Melanocyte of skin (primary cell): ENCODE results near the gene YTHDC2. TPM values are rescaled to one million over a fixed set of nuclear protein-coding genes. Genes with fewer than 3 reads are reported as not detected.

Source experiments
- small RNA-seq, 2 donors: library from RNA; depleted of rRNA; stranded (forward); fragments of <200 nt; gene quantifications; one replicate each; pipeline ENCODE3, GENCODE V24; 2012
- total RNA-seq, 2 donors: library from RNA; depleted of rRNA; stranded (reverse); fragments of >200 nt; gene quantifications; 2 replicates each; pipeline ENCODE4 v1.2.3, GENCODE V29; 2012

YTHDC2 gene
- 10 to 100 TPM; 23.7 to 26.3 TPM for total RNA-seq

DNA sequence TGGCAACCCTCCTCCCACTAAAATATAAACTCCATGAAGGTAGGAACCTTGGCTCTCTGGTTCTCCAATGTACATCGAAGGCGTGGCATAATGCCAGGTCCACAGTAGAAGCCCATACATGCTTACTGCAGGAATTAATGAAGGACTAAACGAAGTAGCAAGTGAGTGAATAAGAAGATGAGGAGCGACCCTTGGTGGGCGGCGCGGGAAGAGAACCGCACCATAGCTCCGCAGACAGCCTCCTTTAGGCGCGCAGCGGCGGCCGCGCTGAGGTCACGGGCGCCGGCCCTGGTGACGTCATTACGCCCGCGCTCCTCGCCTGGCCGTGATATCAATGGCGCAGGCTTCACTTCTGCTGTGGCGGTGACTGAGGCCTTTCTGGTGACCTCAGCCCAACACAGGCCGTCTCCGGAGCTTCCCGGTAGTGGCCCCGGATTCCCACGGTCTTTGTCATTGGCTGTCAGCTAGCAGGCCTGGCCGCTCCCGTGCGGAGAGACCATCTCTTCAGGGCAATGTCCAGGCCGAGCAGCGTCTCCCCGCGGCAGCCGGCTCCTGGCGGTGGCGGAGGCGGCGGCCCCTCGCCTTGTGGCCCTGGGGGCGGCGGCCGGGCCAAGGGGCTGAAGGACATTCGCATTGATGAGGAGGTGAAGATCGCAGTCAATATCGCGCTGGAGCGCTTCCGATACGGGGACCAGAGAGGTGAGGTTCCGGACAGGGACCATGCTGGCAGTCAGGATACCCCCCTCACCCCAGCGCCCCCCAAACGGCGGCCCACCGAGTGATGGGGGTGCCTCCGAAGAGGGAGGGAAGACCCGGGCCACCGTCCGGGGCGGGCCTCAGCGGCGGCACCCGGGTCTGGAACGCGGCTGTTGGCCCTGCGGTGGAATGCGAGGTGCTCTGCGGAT, at the start of gene YTHDC2:
YTHDC2 (plus strand) TSS at position 311 of the 905 bp plus-strand sequence; CDS start at position 513, 202 bp downstream.

DNA sequence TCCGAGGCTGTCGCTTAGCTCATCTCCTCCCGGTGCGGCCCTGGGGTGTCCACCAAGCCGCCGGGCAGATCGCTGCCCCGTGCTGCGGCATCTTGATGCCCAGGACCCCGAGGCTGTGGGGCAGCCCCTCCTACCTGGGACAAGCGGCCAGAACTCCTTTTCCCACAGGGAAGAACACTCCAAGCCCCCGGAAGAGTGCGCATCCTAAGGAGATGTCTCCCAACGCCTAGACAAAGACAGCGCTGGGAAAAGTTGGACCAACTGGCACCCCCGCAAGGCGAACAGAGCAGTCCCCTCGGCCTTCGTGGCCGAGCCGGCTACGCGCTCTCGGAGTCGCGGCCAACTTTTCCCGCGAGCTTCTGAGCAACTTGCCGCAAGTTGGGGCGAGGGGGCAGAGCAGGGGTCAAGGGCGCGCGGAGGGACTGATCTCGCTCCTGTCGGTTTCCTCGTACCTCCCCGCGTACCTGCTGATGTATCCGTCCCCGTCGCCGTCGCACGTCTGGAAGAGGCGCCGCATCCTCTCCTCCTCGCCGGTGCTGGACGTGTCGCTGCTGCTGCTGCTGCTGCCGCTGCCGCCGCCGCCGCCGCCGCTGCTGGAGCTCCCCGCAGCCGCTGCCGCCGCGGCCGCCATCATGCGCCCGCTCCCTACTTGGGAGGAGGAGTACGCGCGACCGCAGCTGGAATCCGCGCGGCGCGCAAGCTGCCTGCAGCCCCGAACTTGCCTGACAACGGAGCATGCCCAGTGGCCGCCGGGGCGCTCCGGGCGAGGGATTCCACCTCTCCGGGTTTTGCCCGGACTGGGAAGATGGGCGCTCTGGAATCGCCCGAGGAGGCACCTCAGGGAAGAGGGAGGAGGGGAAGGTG, 25.5 kb upstream of the YTHDC2 start, which contains the start of gene MCC:
MCC (minus strand) TSS at position 673 of the 864 bp plus-strand sequence.

Small RNA genes within 50 kb of the gene (small RNA-seq; reads per million reads assigned to genes)
- 0 reads per million in 2 donors for gene RNU4ATAC13P

Other genes with a start within 250 kb of the YTHDC2 start
- under 1 TPM in 1 of 2 donors, not detected in 1; under 0.01 TPM for gene TSSK1B, start 78.7 kb upstream of the YTHDC2 start, total RNA-seq
- gene MCC, start 25.2 kb upstream of the YTHDC2 start, total RNA-seq: 100 to 1,000 TPM in 1 of 2 donors, 10 to 100 TPM in 1; 89.8 to 124 TPM